PC-9 (cell line): ENCODE results near the gene FBXW7. TPM values are rescaled to one million over a fixed set of nuclear protein-coding genes. Genes with fewer than 3 reads are reported as not detected.

ENCODE experiments used
- BruUV-seq: library from RNA; stranded (reverse); fragments of 400-500 nt; replicated peaks from 2 replicates; lab custom pipeline; 2021; lab: Mats Ljungman, UMichigan
- CTCF ChIA-PET: fragments of 300-600 bp; sonication (Branson Sonifier 250); formaldehyde crosslinking; loops from one replicate; lab custom pipeline; 2022; ENCODE audit warnings: antibody characterized with exemption; lab: Charles Lee
- POLR2A ChIA-PET: fragments of 300-600 bp; sonication (Branson Sonifier 250); formaldehyde crosslinking; loops from one replicate; lab custom pipeline; 2022; ENCODE audit warnings: antibody characterized with exemption; ENCODE audit not compliant: unreplicated experiment; lab: Charles Lee
- DNase-seq, 2 experiments: peaks; one replicate each; pipeline versions ENCODE4 v3.0.0 to v3.0.0-alpha.2; 2015 to 2022; ENCODE audit warnings: mixed read lengths in 1 of 2
- H2AFZ ChIP-seq: fragments of 200-600 bp; sonication (generic); 2 replicates; pipeline ENCODE4 v1.8.1; 2017; ENCODE audit warnings: antibody characterized with exemption
- H3F3A ChIP-seq: fragments of 200-600 bp; sonication (generic); 2 replicates; pipeline ENCODE4 v1.8.1; 2017; ENCODE audit warnings: antibody characterized with exemption, mild to moderate bottlenecking, low read depth; ENCODE audit not compliant: insufficient read depth
- H3K27ac ChIP-seq: fragments of 200-600 bp; sonication (generic); 2 replicates; pipeline ENCODE4 v1.6.1; 2016; ENCODE audit warnings: mixed run types
- H3K27me3 ChIP-seq: fragments of 200-600 bp; sonication (generic); 2 replicates; pipeline ENCODE4 v1.6.1; 2016; ENCODE audit warnings: low read depth, mixed run types; ENCODE audit not compliant: insufficient read depth
- H3K36me3 ChIP-seq: fragments of 200-600 bp; sonication (generic); 2 replicates; pipeline ENCODE4 v1.6.1; 2016; ENCODE audit warnings: low read depth, mixed run types
- H3K4me1 ChIP-seq: fragments of 200-600 bp; sonication (generic); replicated peaks from 2 replicates; pipeline ENCODE4 v1.6.1; 2016; ENCODE audit warnings: mixed run types; ENCODE audit not compliant: insufficient read depth
- H3K4me2 ChIP-seq: fragments of 200-600 bp; sonication (generic); 2 replicates; pipeline ENCODE4 v1.6.1; 2017; ENCODE audit warnings: mixed run types
- H3K4me3 ChIP-seq: fragments of 200-600 bp; sonication (generic); 2 replicates; pipeline ENCODE4 v1.6.1; 2016; ENCODE audit warnings: mixed run types
- H3K79me2 ChIP-seq: fragments of 200-600 bp; sonication (generic); 2 replicates; pipeline ENCODE4 v1.6.1; 2017; ENCODE audit warnings: low read depth, mixed run types
- H3K9me2 ChIP-seq: fragments of 200-600 bp; sonication (generic); 2 replicates; pipeline ENCODE4 v1.8.1; 2017; ENCODE audit warnings: mild to moderate bottlenecking; ENCODE audit not compliant: insufficient read depth
- H3K9me3 ChIP-seq: fragments of 200-600 bp; sonication (generic); 2 replicates; pipeline ENCODE4 v1.8.1; 2016; ENCODE audit warnings: low read depth; ENCODE audit not compliant: insufficient read depth
- H4K20me1 ChIP-seq: fragments of 200-600 bp; sonication (generic); 2 replicates; pipeline ENCODE4 v1.8.1; 2017; ENCODE audit not compliant: insufficient read depth
- EZH2 ChIP-seq: fragments of 200-600 bp; sonication (generic); IDR thresholded peaks from 2 replicates; pipeline ENCODE4 v1.8.0; 2017; ENCODE audit warnings: antibody characterized with exemption, low read depth
- intact Hi-C: fragments of 100-400 bp; cut with micrococcal nuclease; formaldehyde crosslinking; loops from one replicate; pipeline ENCODE4 v1.10.0; 2022; ENCODE audit not compliant: unreplicated experiment
- total RNA-seq: library from RNA; stranded (reverse); gene quantifications from 2 replicates; pipeline ENCODE4 v1.2.3, GENCODE V29; 2021
- TF ChIP-seq, protein P1 (sequence below): fragments of 200-600 bp; sonication (generic); conservative IDR thresholded peaks from 2 replicates; pipeline ENCODE4 v1.6.1; 2017; ENCODE audit warnings: mixed run types, antibody characterized with exemption, mild to moderate bottlenecking, moderate library complexity

FBXW7 gene
- total RNA-seq, 1 experiment from 2014 or later = 30.2 TPM

DNA sequence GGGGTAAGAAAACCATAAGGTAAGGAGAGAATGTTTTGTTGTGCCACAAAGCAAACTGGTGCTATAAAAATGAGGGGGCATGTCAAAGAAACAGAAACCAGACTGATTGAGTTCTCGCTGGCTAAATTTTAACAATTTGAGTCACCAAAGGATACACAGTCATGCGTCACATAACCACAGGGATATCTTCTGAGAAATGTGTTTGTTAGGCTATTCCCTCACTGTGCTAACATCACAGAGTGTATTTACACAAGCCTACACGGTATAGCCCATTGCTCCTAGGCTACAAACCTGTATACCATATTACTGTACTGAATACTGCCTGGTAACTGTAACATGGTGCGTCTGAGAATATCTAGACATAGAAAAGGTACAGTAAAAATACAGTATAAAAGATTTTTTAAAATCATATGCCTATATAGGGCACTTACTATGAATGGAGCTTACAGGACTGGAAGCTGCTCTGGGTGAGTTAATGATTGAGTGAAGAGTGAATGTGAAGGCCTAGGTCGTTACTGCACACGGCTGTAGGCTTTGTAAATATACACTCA, 50.1 kb downstream of the FBXW7 start:
- H3K27ac ChIP-seq = no peak overlapping the region
- BruUV-seq = no TSS peak
- peaks cover 39% of the 10 kb centered on the region for H3K79me2 ChIP-seq
- H3K4me3 ChIP-seq = no peak overlapping the region
- no peaks in the 10 kb centered on the region for H3K4me1 ChIP-seq
- no peaks in the 10 kb centered on the region; the same call in 1 of the 2 replicates for H4K20me1 ChIP-seq
- intact Hi-C loops = no loop called here
- no peak for DNase-seq
- ChIA-PET CTCF (no interaction called here), POLR2A (no interaction called here)
- no peaks in the 10 kb centered on the region for H3K9me2 ChIP-seq
- H3F3A ChIP-seq = no peaks in the 10 kb centered on the region
- H3K9me3 ChIP-seq = no peaks in the 10 kb centered on the region
- TF ChIP-seq EZH2 = no peak
- TF ChIP-seq, protein P1, sequence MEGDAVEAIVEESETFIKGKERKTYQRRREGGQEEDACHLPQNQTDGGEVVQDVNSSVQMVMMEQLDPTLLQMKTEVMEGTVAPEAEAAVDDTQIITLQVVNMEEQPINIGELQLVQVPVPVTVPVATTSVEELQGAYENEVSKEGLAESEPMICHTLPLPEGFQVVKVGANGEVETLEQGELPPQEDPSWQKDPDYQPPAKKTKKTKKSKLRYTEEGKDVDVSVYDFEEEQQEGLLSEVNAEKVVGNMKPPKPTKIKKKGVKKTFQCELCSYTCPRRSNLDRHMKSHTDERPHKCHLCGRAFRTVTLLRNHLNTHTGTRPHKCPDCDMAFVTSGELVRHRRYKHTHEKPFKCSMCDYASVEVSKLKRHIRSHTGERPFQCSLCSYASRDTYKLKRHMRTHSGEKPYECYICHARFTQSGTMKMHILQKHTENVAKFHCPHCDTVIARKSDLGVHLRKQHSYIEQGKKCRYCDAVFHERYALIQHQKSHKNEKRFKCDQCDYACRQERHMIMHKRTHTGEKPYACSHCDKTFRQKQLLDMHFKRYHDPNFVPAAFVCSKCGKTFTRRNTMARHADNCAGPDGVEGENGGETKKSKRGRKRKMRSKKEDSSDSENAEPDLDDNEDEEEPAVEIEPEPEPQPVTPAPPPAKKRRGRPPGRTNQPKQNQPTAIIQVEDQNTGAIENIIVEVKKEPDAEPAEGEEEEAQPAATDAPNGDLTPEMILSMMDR = no peak
- H2AFZ ChIP-seq = no peak overlapping the region
- H3K36me3 ChIP-seq = no peaks in the 10 kb centered on the region
- no peaks in the 10 kb centered on the region for H3K27me3 ChIP-seq
- no peak overlapping the region for H3K4me2 ChIP-seq

- no peaks in the 10 kb centered on the region; the same call in 1 of the 2 replicates for H3F3A ChIP-seq
- no peak overlapping the region for H3K4me3 ChIP-seq
- no peak overlapping the region for H3K4me2 ChIP-seq
- no peaks in the 10 kb centered on the region for H3K9me2 ChIP-seq
- H3K9me3 ChIP-seq = no peaks in the 10 kb centered on the region
- intact Hi-C loops = no loop called here
- no peak for TF ChIP-seq EZH2
- TF ChIP-seq, protein P1 = no peak
- H3K79me2 ChIP-seq = peaks cover 36% of the 10 kb centered on the region
- H2AFZ ChIP-seq = no peak overlapping the region
- ChIA-PET POLR2A (no interaction called here), CTCF (no interaction called here)
- H3K27ac ChIP-seq = no peak overlapping the region
- no peaks in the 10 kb centered on the region for H3K27me3 ChIP-seq
- no peak for DNase-seq
- BruUV-seq = no TSS peak
- H3K4me1 ChIP-seq = no peaks in the 10 kb centered on the region
- H4K20me1 ChIP-seq = no peaks in the 10 kb centered on the region
- H3K36me3 ChIP-seq = no peaks in the 10 kb centered on the region
Observed at GRCh38 chr4:152482211-152482610, 53.7 kb downstream of the FBXW7 start.

GRCh38 chr4:152480901-152481300, 55.0 kb downstream of the FBXW7 start:
- Histone ChIP-seq H3K27ac (no peak overlapping the region), H2AFZ (no peak overlapping the region), H3K4me3 (no peak overlapping the region), H3F3A (no peaks in the 10 kb centered on the region; the same call in 1 of the 2 replicates), H3K79me2 (peaks cover 41% of the 10 kb centered on the region), H3K4me2 (no peak overlapping the region), H3K36me3 (no peaks in the 10 kb centered on the region), H3K9me2 (no peaks in the 10 kb centered on the region), H3K4me1 (no peaks in the 10 kb centered on the region), H4K20me1 (no peaks in the 10 kb centered on the region), H3K27me3 (no peaks in the 10 kb centered on the region), H3K9me3 (no peaks in the 10 kb centered on the region)
- BruUV-seq = no TSS peak
- TF ChIP-seq EZH2 = no peak
- TF ChIP-seq, protein P1 = no peak
- no peak for DNase-seq
- intact Hi-C loops = no loop called here
- ChIA-PET CTCF (no interaction called here), POLR2A (no interaction called here)
